GM19193 (cell line): ENCODE results near the gene WWOX.

Experiments used
- POLR2A ChIP-seq: IDR thresholded peaks from 4 replicates; pipeline ENCODE4 v1.6.1; 2011; ENCODE audit not compliant: insufficient read depth, insufficient read length; ENCODE audit errors: extremely low read depth

WWOX gene

DNA sequence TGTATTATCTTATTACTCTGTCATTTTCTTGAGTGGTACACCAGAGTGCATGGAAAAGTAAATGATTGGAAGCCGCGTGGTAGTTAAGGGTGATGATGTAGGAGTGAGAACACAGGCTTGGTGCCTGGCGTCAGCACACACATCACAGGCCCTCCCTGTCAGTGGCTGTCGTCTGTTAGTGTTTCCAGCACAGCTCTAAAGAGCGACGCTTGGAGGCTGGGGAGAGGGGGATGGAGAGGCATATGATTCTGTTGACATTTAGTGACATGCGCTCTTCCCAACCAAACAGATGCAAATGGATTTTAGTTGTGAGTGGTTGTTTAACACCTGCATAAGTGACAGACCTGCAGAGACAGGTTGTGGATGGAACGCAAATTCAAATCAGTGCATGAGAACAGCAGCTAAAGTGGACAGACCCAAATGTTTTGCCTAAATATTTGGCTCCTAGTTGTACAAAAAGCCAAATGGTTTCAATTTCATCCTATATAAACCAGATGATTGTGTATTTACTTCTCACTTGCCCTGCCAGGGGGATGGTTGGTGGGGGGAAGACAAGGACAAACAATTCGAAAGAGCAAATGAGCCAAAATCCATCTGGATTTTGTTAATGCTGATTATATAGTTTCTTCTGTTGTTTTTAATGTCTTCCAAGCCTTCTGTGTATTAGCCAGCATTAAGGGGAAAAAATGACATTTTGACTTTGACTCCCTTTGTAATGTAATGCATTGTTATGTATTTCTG lies 222.3 kb downstream of the WWOX start:
- no peak for TF ChIP-seq POLR2A

DNA sequence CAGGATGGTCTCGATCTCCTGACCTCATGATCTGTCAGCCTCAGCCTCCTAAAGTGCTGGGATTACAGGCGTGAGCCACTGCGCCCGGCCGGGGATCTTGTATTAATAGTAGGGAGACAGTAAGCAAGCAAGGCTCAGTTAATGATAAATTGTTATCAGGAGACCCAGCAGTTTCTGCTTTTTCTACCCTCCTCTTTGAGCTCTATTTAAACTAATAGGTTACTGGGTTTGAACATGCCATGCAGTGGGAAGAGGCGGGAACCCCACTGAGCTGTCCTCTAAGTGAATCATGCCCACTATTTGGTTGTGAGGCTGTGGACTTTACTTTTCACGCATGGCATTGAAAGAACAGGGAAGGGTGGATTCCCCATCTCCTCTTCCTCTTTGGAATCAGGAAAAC lies 223.9 kb downstream of the WWOX start:
- no peak for TF ChIP-seq POLR2A

DNA sequence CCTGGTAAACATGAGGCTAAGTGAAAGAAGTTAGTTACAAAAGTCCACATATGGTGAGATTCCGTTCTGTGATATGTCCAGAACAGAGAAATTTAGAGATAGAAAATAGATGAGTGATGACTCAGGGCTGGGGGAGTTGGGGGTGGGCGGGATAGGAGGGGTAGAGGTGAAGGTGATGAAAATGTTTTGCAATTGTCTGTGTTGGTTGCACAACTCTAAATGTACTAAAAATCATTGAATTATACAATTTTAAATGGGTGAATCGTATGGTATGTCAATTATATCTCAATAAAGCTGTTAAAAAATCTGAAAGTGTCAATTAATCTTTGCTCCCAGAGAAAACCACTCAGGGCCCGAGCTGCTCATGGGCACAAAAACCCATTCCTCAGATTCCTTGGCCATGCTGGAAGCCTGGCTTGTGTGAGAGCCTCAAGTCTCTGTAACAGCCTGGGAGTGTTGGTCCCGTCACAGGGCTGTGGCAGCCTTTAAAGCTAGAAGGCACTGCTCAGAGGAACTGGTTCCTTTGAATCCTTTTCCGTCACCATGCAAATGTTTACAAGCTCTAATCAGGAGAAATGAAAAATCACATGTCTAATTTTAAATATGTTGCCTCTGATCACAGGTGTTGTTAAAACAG lies 225.3 kb downstream of the WWOX start:
- TF ChIP-seq POLR2A = no peak

DNA sequence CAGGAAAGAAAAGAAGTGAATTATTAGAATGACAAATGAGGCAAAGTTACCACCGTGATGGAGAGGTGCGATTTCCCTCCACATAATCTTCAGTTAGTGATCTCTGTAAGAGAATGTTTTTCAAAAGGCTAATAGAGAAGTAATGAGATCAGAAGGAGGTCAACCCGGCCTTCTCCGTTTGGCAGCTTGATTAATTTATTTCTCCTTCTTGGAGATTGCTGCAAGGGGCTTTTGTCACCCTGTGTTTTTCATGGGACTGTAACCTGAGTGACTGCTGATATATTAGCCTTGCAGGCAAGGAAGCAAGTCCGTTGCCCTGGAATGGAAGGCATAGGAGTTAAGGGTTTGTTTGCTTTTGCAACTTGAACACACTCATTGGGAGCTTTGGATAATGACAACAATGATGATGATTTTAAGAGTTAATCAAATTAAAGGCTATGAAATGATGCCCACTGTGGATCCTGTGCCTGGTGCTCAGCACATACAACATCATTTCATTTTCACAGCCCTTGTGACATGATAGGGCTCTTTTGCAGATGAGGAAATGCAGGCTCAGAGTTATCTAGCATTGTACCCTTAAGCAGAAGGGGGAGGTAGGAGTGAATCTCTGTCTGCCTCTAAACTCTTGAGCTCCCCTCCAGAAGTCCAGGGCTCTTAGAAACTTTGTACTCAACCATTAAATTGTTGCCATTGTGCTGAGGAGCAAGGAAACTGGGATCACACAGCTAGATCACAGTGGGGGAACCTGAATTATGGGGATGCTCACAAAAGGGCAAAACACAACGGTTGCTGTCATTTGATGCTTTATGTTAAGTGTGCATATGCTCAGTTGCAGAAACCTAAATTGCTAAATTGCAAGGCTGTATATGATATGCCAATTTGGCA lies 226.3 kb downstream of the WWOX start:
- no peak for TF ChIP-seq POLR2A

DNA sequence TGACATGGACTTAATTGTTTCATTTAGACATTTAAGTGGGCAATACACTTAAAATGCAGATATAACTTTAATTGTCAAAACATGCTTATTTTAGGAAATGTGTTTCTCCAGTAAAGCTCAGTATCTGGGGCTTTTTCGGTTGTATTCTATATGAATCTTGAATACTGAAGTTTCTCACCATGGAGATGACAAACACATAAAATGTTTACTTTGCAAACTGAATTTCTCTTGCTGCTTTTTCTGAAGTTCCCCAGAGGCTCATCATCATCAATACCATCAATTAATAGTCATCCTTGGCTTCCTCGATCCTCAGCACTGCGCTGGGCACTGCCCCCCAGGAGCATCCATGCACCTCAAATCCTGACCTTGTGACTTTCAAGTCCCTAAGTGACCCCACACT lies 227.3 kb downstream of the WWOX start:
- no peak for TF ChIP-seq POLR2A

DNA sequence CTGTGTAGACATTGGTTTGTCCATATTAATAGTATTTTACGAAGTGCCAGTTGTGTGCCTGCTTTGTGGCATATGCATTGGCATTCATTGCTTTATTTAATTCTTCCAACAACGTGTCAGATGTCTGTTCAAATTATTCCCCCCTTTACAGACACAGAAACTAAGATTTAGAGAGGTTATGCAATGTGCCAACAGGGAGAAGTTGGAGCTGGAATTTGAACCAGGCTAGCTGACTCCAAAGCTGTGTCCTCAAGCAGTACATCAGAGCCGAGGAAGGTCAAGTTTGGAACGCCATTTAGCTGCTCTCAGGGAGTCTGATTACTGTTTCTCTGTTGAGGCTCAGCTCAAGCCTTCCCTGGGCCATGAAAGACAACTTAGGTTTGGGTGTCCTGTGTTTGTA lies 232.3 kb downstream of the WWOX start:
- TF ChIP-seq POLR2A = no peak

DNA sequence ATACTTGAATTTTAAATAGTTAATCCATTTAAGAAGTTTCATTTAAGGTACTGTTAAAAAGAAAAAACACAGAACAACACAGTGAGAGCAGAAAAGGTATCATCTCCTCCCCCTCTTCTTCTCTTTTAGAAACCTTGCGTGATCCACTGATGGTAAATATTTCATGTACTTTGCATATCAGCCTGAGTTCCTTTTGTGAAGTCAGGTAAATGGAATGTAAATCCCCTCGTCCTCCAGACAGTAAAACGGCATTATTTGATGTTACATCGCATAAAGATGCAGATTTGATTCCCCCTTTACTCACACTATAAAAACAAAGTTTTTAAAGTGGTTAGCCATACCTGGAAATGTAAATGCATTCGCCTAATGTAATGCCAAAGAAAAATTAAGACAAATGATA lies 234.4 kb downstream of the WWOX start:
- no peak for TF ChIP-seq POLR2A

DNA sequence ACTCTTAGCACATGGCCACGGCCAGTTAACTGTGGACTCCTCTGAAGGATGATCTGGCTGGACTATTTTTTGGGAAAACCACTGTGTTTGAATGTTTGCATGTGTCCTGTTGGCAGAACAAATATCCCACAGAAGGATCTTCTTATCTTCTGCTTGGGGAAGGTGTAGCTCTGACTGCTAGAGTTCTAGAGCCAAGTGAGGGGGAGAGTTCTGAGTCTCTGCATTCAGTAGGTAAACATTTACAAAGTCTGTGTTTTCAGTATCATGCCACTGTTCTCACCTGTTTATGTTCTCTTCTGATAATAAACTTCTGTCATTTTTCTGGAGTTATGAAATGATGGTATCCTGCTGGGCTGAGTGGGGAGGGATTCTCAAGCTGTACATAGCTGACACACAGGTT lies 241.1 kb downstream of the WWOX start:
- no peak for TF ChIP-seq POLR2A

DNA sequence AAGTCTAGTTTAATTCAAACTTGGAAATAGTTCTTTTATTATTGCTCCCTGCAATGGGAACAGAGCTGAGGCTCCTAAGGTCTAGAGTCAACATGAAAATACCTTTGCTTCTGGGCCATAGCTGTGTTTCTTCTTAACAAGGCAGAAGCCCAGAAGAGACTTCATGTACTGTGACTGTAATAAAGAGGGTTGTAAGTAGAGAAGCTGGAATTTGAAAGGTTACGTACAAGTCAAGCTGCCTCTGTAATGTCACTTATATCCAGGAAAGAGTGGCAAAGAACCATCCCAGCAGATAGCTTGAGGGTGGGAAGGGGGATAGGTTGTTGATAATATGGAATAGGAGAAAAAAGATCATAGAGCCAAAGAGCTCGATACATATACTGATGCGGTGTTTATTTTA lies 248.6 kb downstream of the WWOX start:
- no peak for TF ChIP-seq POLR2A

DNA sequence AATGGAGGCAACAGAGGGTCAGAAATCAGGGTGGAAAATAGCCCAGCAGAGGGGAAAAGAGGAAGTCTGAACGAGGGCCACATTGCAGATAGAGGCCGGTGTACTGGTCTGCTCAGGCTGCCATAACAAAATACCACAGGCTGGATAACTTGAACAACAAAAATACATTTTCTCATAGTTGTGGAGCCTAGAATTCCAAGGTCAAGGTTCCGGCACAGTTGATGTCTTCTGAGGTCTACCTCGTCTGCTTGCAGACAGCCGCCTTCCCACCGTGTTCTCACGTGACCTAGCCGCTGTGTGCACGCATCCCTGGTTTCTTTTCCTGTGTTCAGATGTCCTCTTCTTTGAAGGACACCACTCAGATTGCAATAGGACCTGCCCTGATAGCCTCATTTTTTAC lies 249.4 kb downstream of the WWOX start:
- no peak for TF ChIP-seq POLR2A

DNA sequence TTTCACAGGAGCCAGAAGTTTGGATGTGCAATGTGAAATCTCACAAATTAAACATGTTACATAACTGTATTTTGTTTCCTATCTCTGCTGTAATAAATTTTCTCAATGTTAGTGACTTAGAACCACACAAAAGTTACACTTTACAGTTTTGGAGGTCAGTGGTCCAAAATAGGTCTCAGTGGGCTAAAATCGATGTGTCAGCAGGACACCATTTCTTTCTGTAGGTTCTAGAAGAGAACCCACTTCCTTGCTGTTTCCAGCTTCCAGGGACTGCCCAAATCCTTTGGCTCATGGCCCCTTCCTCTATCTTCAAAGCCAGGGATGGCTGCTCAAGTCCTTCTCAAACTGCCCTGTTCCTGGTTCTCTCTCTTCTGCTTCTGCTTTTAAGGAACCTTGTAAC lies 252.7 kb downstream of the WWOX start:
- TF ChIP-seq POLR2A = no peak

DNA sequence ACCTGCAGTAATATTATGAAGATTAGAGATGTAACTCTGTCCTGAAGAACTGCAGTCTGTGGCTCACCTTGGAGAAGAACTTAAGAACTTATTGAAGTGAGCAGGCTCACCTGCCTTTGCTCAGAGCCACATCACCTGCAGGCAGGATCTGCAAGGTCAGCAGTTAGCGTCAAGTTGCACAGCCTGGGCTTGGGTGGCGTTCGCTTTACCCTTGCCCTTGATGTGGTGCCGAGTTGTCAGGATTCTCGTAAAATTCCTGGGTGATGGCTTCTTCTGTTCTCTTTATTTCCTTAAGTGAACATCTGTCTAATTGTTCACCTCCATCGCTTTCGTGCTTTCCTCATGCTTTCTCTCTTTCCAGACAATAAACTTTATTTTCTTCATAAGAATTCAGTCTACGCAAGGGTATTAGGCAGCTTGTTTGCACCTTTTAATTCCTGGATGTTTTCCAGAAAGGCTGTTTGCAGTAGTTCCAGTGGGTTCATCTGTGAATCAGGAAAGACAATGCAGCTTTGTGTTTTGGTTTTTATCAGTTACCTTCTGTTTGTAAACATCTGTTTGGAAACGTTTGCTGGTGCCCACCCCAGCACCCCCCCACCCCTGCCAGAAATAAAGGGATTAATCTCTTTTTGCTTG lies 254.3 kb downstream of the WWOX start:
- TF ChIP-seq POLR2A = no peak

DNA sequence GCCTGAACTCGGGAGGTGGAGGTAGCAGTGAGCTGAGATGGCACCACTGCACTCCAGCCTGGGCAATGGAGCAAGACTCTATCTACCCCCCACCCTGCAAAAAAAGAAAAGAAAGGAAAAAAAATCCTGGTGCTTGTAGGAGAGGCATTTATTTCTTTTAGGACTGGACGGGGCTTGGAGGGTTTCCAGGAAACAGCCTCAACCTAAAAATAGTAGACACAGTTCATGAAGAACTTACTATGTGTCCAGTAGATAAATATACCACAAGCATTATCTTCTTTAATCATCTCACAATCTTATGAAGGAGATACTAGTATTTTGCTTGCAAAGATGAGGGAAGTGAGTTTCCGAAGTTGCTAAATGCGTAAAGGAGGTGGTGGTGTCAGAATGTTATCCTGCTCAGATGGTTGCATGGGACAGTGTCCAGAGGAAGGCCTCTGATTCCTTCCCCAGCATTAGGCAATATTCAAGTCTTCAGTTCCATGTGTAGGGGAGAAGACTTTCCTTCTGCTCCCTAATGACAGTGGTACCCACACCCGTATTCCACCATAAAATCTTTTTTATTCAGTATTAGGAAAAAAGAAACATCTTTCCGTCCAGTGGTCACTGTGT lies 263.2 kb downstream of the WWOX start:
- no peak for TF ChIP-seq POLR2A

DNA sequence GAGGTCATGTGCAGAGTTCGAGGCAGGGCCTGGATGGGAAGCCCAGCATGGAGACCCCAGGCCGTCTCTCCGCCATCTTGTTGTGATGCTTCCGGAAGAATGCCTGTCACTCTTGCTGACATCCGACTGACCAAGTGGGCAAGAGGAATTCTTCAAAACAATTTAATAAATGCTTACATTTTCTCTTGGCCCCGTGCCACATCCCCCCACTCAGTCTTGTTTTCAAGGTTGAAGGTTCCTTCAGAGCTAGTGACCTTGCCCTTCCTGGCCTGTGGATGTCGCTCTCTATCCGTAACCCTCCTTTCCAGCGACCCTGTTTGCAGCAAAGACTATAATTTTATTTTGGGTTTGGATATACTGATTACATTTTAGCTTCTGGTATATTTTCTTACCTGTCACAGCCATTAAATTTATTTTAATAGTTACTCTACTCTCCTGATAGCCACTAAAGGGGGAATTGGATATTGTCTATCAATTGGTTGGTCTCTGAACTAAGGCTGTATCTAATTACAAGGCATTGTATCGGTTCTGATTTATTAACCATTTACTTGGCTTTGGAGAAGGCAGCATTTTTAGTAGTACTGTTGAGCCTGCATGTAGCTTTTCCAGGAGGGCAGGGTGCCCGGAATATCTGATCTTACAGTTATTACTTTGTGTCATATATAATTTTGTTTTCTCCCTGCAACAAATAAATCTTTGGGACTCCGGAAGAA lies 264.5 kb downstream of the WWOX start:
- TF ChIP-seq POLR2A = no peak
